HG02840 (cell line): ENCODE results near the gene CREBRF.
A peak's percentile ranks its signal among the peaks of the same experiment; 100 is the strongest.
"Not testable (repeated sequence)": the region's sequence is repeated elsewhere in the genome, so short reads cannot be mapped to it uniquely, and the experiment has no call there.

Experiments used
- ATAC-seq: cut with Tn5 transposase; IDR thresholded peaks from one replicate; pipeline ENCODE4 v1.9.1; 2021; ENCODE audit warnings: mild to moderate bottlenecking, moderate library complexity, moderate number of reproducible peaks; ENCODE audit not compliant: unreplicated experiment, low FRiP score

Gene CREBRF

DNA sequence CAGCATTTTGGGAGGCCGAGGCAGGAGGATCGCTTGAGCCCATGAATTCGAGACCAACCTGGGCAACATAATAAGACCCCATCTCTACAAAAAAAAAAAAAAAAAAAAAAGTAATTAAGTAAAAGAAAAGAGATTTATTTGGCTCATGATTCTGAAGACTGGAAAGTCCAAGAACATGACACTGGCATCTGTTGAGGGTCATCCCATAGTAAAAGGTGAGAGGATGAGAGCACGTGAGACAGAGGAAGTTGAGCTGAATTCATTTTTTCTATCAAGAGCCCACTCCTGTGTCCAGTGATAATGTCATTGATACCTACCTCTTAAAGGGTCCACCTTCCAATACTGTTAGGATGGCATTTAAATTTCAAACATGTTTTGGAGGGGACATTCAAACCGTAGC lies 19.8 kb downstream of the CREBRF start:
- no peak for ATAC-seq

DNA sequence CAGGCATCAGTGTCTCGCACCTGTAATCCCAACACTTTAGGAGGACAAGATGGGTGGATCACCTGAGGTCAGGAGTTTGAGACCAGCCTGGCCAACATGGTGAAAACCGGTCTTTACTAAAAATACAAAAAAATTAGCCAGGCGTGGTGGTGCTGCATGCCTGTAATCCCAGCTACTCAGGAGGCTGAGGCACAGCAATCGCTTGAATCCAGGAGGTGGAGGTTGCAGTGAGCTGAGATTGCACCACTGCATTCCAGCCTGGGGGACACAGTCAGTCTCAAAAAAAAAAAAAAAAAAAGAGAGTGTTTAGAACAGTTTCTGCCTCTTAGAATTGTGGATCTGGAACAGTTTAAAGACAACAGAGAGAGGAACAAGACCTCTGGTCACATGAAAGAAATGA lies 20.3 kb downstream of the CREBRF start:
- ATAC-seq = not testable (repeated sequence)

DNA sequence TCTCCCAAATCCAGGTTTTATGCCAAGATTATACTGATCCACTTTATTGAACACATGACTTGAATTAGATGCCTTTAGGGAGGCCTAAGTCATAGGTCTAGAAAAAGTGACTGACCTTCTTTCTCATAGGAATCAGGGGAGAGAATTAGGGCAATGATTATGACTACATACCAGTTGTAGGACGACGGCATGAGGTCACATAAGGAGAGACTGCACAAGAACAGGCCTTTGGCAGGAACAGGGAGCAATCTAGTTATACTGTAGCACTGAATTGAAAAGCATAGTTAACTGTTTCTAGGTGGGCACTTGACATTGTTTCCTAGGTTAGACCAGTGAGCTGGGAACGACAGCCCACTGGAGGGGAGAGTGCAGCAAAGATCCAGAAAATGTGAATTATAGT lies 22.7 kb downstream of the CREBRF start:
- ATAC-seq = no peak

DNA sequence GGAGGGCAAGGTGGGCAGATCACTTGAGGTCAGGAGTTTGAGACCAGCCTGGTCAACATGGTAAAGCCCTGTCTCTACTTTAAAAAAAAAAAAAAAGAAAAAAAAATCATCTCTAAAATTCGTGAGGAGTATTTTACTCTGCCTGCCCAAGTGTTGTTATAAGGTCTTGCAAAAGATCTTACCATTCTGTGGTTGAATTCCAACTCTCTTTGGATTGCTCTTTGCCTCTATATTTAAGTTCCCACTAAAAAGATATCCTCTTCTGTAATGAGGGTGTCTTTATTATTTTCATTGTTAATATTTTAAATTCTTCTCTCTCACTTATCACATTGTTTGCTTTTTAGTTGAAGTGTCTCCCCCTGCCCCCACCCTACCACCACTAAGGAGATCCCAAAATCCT lies 33.4 kb downstream of the CREBRF start:
- no peak for ATAC-seq

DNA sequence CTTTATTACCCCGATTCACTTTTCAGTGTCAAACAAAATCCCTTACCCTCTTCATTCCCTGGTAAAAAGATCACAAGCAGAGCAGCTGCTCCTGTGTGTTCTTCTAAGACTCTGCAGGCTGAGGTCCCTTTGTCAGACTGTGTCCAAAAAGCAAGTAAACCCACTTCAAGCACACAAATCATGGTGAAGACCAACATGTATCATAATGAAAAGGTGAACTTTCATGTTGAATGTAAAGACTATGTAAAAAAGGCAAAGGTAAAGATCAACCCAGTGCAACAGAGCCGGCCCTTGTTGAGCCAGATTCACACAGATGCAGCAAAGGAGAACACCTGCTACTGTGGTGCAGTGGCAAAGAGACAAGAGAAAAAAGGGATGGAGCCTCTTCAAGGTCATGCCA lies 34.5 kb downstream of the CREBRF start:
- no peak for ATAC-seq

DNA sequence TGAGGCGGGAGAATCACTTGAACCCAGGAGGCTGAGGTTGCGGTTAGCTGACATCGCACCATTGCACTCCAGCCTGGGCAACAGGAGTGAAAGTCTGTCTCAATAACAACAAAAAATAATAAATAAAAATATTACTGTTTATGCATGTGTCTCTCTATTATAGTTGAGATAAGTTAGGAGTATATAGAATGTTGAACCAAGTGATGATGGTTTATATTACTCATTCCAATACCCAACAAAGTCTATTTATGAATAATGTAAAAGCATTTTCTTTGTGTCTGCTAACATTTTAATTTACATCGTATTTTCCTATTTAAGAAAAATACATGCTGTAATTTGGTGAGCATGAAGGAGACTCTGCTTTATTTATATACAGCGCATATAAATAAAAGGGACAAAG lies 35.8 kb downstream of the CREBRF start:
- ATAC-seq = no peak

DNA sequence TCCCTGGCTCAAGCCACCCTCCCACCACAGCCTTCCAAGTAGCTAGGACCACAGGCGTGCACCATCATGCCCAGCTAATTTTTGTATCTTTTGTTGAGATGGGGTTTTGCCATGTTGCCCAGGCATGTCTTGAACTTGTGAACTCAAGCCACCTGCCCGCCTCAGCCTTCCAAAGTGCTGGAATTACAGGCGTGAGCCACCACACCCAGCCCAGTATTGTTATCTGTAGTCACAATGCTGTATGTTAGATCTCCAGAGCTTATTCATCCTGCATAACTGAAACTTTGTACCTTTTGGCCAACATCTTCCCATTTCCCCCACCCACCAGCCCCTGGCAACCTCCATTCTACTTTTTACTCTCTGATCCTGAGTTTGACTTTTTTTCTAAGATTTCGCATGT lies 37.5 kb downstream of the CREBRF start:
- no peak for ATAC-seq

DNA sequence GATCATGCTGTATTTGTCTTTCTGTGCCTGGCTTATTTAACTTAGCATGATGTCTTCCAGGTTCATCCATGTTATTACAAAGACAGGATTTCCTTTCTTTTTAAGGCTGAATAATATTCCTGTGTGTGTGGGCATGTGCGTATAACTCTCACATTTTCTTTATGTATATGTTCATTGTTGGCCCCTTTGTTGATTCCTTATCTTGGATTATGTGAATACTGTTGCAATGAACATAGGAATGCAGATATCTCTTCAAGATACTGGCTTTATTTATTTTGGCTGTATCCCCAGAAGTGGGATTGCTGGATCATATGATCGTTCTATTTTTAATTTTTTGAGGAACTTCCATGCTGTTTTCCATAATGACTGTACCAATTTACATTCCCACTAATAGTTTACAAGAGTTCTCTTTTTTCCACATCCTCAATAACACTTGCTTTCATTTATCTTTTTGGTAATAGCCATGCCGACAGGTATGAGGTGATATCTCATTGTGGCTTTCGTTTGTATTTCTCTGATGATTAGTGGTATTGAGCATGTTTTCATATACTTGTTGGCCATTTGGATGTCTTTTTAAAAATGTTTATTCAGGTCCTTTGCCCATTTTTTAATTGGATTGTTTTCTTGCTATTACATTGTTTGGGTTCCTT lies 38.0 kb downstream of the CREBRF start:
- no peak for ATAC-seq

DNA sequence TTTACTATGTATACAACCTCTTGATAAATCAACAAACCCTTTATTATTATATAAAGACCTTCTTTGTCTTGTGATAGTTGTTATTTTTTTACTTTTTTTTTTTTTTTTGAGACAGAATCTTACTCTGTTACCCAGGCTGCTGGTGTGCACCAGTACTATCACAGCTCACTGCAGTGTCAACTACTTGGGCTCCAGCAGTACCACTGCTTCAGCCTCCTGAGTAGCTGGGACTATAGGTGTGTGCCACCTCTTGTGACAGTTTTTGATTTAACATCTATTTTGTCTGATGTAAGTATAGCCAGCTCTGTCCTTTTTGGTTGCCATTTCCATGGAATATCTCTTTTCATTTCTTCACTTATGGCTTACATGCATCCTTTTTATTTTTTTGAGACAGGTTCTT lies 42.6 kb downstream of the CREBRF start:
- ATAC-seq = no peak

DNA sequence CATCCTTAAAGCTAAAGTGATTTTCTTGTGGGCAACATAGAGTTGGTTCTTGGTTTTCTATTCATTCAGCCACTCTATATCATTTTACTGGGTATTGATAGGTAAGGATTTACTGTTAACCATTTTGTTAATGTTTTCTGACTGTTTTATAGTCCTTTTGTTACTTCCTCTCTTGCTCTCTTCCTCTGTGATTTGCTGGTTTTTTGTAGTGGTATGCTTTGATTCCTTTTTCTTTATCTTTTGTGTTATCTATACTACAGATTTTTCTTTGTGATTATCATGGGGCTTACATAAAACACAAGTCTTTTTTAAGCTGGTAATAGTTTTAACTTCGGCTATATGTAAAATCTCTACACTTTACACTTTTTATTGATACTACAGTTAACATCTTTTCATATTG lies 43.3 kb downstream of the CREBRF start:
- no peak for ATAC-seq

DNA sequence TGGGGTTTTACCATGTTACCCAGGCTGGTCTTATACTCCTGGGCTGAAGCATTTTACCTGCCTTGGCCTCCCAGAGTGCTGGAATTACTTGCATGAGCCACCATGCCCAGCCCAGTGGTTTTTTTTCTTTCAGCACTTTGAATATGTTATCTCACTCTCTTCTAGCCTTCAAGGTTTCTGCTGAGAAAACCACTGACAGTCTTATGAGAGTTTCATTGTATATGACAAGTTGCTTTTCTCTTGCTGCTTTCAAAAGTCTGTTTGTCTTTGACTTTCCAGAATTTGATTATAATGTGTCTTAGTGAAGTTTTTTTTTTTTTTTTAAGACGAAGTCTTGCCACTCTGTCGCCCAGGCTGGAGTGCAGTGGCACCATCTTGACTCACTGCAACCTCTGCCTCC lies 45.1 kb downstream of the CREBRF start:
- no peak for ATAC-seq

DNA sequence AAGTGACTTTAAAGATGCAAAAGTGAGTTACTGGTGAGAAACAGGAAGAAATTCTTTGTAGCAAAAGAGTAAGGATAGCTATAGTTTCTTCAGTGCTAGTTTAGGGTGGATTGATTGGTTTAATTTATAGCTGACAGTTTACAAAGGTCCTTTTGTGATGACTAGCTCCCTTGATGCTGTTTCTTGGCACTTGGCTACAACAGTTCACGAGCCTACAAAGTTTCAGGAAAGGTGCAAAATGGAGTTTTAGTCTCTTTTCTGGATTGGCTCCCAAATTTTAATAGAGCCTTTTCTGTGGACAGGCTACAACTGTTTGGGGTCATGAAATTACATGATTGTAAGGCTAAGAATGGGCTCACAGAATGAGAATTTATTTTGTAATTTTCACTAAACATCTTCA lies 47.3 kb downstream of the CREBRF start:
- no peak for ATAC-seq

DNA sequence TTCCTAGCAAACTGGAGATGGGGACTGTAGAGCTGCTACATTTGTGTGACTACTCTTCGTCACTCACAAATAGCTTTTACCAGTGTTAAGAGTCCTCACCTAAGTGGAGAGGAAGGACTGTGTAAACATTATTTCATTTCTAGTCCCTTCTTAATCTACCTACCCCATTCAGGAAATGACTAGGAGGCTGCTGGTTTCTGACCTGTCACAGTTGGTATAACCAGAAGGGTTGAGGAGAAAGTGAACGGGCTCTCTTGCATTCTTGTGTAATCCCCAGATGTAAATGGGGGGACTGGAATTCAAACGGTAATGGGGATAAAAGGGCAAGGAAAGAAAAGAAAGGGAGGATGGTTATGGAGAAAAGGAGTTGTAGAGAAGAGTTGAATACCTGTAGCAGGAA lies 52.8 kb downstream of the CREBRF start:
- no peak for ATAC-seq

DNA sequence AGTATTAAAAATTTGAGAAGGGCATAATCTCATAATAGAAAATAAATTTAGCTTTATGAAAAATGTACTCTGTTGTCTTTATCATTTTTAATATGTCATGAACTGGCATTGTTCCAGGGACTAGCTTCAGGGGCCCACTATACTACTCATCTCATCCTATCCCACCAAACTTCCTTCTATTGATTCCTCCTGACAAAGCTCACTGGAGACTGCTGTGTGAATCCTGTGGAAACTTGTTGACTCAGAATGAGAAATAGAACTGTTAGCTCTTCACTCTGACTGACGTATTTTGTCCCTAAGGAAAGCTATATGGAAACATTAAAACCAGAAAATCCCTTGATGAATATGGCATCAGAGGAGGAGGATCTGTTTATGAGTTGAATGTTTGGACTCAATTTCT lies 58.4 kb downstream of the CREBRF start:
- no peak for ATAC-seq

DNA sequence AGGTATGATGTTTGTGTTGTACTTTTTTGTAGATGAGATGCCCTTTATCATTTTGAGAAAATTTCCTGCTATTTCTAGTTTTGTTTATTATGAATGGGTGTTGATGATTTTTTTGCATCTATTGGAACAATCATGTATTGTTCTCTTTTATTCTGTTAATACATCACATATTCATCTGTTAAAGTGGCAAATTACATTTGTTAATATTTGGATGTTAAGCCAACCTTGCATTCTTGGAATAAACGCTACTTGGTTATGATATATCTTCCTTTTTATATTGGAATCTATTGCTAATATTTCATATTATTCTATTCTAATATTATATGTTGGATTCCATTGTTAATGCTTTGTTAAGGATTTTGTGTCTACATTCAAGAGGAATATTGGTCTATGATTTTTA lies 63.6 kb downstream of the CREBRF start:
- ATAC-seq = no peak

DNA sequence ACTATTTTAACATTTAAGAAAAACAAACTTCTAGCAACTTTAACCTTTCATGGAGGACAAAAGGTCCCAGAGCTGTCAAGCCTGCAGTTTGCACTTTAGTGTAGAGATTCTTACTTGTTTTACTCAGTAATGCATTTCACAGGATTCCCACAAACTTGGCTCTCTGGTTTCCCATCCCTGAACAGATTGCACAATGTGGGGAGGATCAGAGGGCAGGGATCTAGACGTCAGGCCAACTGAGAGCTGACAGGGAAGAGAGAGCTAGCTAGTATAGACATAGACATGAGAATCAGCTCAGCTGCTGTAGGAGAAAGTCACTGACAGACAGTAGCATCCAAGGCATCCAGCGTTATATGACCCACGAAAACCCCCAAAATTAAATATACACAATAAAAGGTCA lies 67.3 kb downstream of the CREBRF start:
- no peak for ATAC-seq

DNA sequence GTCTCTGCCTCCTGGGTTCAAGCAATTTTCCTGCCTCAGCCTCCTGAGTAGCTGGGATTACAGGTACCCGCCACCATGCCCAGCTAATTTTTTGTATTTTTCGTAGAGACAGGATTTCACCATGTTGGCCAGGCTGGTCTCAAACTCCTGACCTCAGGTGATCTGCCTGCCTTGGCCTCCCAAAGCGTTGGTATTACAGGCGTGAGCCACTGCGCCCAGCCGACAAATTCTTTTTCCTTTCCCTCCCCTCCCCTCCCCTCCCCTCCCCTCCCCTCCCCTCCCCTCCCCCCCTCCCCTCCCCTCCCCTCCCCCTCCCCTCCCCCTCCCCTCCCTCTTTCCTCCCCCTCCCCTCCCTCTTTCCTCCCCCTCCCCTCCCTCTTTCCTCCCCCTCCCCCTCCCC lies 76.0 kb downstream of the CREBRF start:
- not testable (repeated sequence) for ATAC-seq

DNA sequence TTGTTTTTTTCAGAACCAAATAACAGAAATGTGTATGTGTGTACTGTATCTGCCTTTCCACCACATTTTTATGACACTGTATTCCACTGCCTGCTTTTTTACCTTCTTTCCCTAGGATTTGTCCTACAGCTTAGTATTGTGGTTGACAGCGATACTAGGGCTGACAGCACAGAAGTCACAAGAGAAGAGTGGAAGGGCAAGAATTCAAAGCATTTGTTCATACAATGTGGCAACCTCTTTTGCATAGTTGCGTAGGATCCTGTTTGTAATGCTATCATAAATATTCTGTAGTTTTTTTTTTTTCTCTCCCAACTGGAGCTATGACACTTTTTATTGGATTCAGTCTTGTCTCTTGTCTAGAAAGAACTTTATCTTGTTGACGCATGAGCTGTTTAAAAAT lies 82.6 kb downstream of the CREBRF start:
- ATAC-seq = no peak

DNA sequence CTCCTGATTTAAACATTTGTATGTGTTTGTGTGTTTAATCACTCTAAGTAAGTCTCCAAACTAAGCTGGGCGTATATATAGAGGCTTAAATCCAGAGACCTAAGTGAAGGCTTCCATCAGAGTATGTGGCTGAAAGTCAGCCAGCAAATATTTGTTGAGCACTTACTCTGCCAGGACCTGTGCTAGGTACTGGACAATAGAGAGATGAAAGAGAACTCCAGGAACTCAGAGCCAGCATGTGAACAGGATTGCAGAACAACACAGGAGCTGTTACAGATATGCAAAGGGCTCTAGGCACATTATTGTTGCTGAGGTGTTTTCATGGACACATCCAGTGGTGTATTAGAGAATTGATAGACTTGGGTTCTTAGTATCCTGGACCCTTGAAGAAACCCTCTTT lies 83.5 kb downstream of the CREBRF start:
- no peak for ATAC-seq

DNA sequence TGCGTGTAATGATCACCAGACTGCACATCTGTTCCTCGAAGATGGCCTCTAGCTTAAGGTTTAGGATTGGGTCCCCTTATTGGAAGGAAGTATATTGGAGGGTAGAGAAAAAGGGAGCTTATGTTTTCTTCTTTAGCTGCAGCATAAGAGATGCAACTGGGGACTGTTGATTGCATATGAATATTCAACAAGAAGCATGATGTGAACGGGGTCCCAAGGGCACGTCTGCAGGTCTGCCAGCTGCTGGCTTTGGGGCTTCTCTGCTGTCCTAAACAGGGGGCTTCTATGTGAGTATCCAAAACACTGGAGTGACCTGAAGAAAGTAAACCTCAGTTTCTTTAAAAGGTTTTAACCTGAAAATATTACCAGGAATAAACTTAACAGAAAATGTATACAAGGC lies 84.6 kb downstream of the CREBRF start:
- ATAC-seq = no peak

DNA sequence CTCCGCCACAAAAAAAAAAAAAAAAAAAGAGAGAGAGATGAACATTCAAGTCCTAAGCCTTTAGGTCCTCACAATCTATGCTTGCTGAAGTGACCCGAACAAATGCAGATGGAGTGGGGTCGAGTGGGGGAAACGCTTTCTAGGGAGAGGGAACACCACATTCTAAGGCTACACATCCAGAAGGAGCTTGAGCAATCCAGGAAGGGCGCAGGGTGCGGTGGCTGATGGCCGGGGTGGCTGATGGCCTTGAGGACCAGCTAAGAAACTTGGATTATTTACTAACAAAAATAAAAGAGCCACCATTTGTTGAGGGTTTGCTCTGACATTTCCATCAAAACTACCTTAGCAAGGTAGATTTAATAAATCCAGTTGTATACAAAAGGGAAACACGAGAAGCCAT lies 87.4 kb downstream of the CREBRF start:
- no peak for ATAC-seq

DNA sequence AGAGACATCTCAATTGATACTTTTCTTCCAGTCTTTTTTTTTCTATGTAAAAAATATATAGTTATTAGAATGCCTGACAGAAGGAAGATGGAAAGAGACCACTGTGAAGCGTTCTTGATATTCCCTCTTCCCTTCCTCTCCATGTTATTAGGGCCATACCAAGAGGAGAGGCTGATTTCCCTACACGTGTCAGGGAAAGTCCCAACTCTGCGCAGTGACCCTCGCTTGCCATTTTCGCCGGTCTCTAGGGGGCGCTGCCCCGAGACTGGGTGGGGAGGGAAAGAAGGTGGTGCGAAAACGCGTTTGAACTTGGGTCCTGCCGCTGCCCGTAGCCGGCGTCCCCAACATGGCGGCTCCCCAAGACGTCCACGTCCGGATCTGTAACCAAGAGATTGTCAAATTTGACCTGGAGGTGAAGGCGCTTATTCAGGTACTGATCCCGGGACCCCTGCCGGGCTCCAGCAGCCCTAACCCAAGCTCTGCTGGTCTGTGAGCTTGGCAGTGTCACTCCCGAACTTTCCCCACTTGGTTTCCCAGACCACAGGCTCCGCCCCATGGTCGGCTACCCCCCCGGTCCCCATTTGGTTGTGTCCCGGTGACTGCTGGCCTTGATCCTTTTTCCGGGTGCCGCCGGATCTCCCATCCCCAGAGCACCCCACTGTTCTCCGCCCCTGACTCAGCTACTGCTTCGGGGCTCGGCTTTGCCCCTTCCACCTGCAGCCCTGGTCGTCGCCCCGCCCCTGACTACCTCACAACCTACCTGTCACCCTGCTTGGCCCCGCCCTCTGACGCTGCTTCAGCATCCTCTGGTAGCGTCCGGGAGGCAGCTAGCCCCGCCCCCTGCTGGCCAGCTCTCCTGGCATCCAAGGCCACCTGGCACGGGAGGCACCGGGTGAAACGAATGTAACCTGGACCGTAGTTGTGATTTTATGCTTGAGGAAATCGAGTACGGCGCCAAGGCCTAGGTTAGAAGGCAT lies 88.3 kb downstream of the CREBRF start, which contains the start of gene BNIP1:
BNIP1 (plus strand) TSS at position 332 of the 977 bp plus-strand sequence; CDS start at position 347, 15 bp downstream.
- peak; percentile 86 for ATAC-seq
